HCT116 (cell line): ENCODE measurements around the gene DHRS4L2. TPM values are rescaled to one million over a fixed set of nuclear protein-coding genes. Genes with fewer than 3 reads are reported as not detected.
A peak's percentile ranks its signal among the peaks of the same experiment; 100 is the strongest.
"Not testable (repeated sequence)": the region's sequence is repeated elsewhere in the genome, so short reads cannot be mapped to it uniquely, and the experiment has no call there.

ENCODE experiments used
- ATAC-seq: fragments of 200-7000 bp; cut with Tn5 transposase; 2 replicates; pipeline ENCODE4 v1.9.1; 2020; ENCODE audit warnings: mild to moderate bottlenecking, moderate library complexity
- Bru-seq: library from RNA; stranded (reverse); fragments of 400-500 nt; gene quantifications from one replicate; lab custom pipeline; 2021; lab: Mats Ljungman, UMichigan
- BruChase-seq, 2 experiments: library from RNA; stranded (reverse); fragments of 400-500 nt; gene quantifications; one replicate each; lab custom pipeline; 2021; lab: Mats Ljungman, UMichigan
- BruUV-seq: library from RNA; stranded (reverse); fragments of 400-500 nt; replicated peaks from 2 replicates; lab custom pipeline; 2021; lab: Mats Ljungman, UMichigan
- CTCF ChIA-PET: fragments of 300-600 bp; sonication (Branson Sonifier 250); formaldehyde crosslinking; loops from one replicate; lab custom pipeline; 2021; ENCODE audit warnings: antibody characterized with exemption; lab: Charles Lee
- POLR2A ChIA-PET: fragments of 300-600, 350-600 bp; sonication (Branson Sonifier 250); formaldehyde crosslinking; loops from one replicate; lab custom pipeline; 2021; ENCODE audit warnings: antibody characterized with exemption; lab: Charles Lee
- RAD21 ChIA-PET, 2 experiments: fragments of 300-600 bp; sonication (Branson Sonifier 250); formaldehyde crosslinking; loops; one replicate each; lab custom pipeline; 2023; ENCODE audit warnings: low total read pairs in 2 of 2; ENCODE audit not compliant: uncharacterized antibody in 2 of 2, unreplicated experiment in 2 of 2, low non-redundant PET in 1 of 2; lab: Charles Lee
- DNase-seq: peaks from one replicate; pipeline ENCODE4 v3.0.0-alpha.2; 2010; ENCODE audit warnings: low read depth, low spot score
- H2AFZ ChIP-seq: fragments of 200-600 bp; shearing (Covaris generic), sonication (generic); 2 replicates; pipeline ENCODE4 v1.6.1; 2017; ENCODE audit warnings: low read depth, mixed run types, mixed read lengths, antibody characterized with exemption, low read length; ENCODE audit not compliant: poor library complexity, severe bottlenecking
- H3K27ac ChIP-seq: 2 replicates; pipeline ENCODE4 v1.5.1; 2012; ENCODE audit warnings: low read depth, low read length
- H3K27me3 ChIP-seq: fragments of 200-600 bp; sonication (generic); 2 replicates; pipeline ENCODE4 v1.6.1; 2016; ENCODE audit warnings: mixed run types, low read length, mixed read lengths; ENCODE audit not compliant: insufficient read depth
- H3K36me3 ChIP-seq, 2 experiments: fragments of 200-500 bp in 1 of 2; fragments of 200-600 bp in 1 of 2; sonication (Bioruptor generic) in 1 of 2; sonication (generic) in 1 of 2; 2 replicates each; pipeline versions ENCODE4 v1.5.1 to v1.6.1; 2014 to 2016; ENCODE audit warnings: low read length in 2 of 2, inconsistent platforms in 1 of 2, mixed read lengths in 1 of 2, mixed run types in 1 of 2; ENCODE audit not compliant: insufficient read depth in 2 of 2, control insufficient read depth in 1 of 2
- H3K4me1 ChIP-seq, 2 experiments: fragments of 200-600 bp in 1 of 2; sonication (generic) in 1 of 2; 2 replicates each; pipeline versions ENCODE4 v1.5.1 to v1.6.1; 2012 to 2017; ENCODE audit warnings: low read length in 2 of 2, inconsistent platforms in 1 of 2, mild to moderate bottlenecking in 1 of 2, mixed read lengths in 1 of 2, mixed run types in 1 of 2, moderate library complexity in 1 of 2; ENCODE audit not compliant: insufficient read depth in 2 of 2, control insufficient read depth in 1 of 2
- H3K4me2 ChIP-seq: fragments of 200-600 bp; sonication (generic); 2 replicates; pipeline ENCODE4 v1.6.1; 2017; ENCODE audit warnings: mixed run types, low read length, mixed read lengths
- H3K4me3 ChIP-seq, 2 experiments: fragments of 200-600 bp in 1 of 2; sonication (generic) in 1 of 2; replicated peaks in 1 of 2; 2 replicates each; pipeline ENCODE4 v1.5.1; 2011 to 2016; ENCODE audit warnings: low read length in 2 of 2, control low read depth in 1 of 2, low read depth in 1 of 2, mild to moderate bottlenecking in 1 of 2, mixed read lengths in 1 of 2, mixed run types in 1 of 2
- H3K79me2 ChIP-seq: fragments of 200-600 bp; sonication (generic); 2 replicates; pipeline ENCODE4 v1.6.1; 2017; ENCODE audit warnings: mild to moderate bottlenecking, mixed run types, low read length, moderate library complexity, mixed read lengths; ENCODE audit not compliant: insufficient read depth
- H3K9ac ChIP-seq: fragments of 200-600 bp; sonication (generic); 2 replicates; pipeline ENCODE4 v1.6.1; 2016; ENCODE audit warnings: low read length, mixed read lengths
- H3K9me2 ChIP-seq: fragments of 200-600 bp; sonication (generic), shearing (Covaris generic); 2 replicates; pipeline ENCODE4 v1.6.1; 2017; ENCODE audit warnings: mixed run types, mild to moderate bottlenecking, moderate library complexity; ENCODE audit not compliant: insufficient read depth
- H3K9me3 ChIP-seq, 2 experiments: fragments of 200-500 bp in 1 of 2; fragments of 200-600 bp in 1 of 2; sonication (Bioruptor generic) in 1 of 2; sonication (generic) in 1 of 2; 2 replicates each; pipeline ENCODE4 v1.6.1; 2014 to 2017; ENCODE audit warnings: low read length in 2 of 2, mixed read lengths in 2 of 2, inconsistent platforms in 1 of 2, low read depth in 1 of 2, mild to moderate bottlenecking in 1 of 2, mixed run types in 1 of 2, moderate library complexity in 1 of 2; ENCODE audit not compliant: control insufficient read depth in 1 of 2, insufficient read depth in 1 of 2
- H4K20me1 ChIP-seq: fragments of 200-600 bp; sonication (generic), shearing (Covaris generic); 2 replicates; pipeline ENCODE4 v1.6.1; 2017; ENCODE audit warnings: mixed run types, mild to moderate bottlenecking, moderate library complexity; ENCODE audit not compliant: insufficient read depth
- POLR2A ChIP-seq: IDR thresholded peaks from 2 replicates; pipeline ENCODE4 v1.7.0; 2011; ENCODE audit warnings: borderline replicate concordance; ENCODE audit not compliant: insufficient read depth, insufficient read length; ENCODE audit errors: extremely low read depth
- POLR2AphosphoS5 ChIP-seq: IDR thresholded peaks from 2 replicates; pipeline ENCODE4 v1.6.1; 2011; ENCODE audit warnings: mild to moderate bottlenecking, low read depth, low read length, moderate library complexity
- SIN3A ChIP-seq: IDR thresholded peaks from 2 replicates; pipeline ENCODE4 v1.6.1; 2012; ENCODE audit warnings: low read depth
- SP1 ChIP-seq: IDR thresholded peaks from 2 replicates; pipeline ENCODE4 v1.6.1; 2012; ENCODE audit warnings: low read depth
- TCF7L2 ChIP-seq: IDR thresholded peaks from 2 replicates; pipeline ENCODE4 v1.7.0; 2011; ENCODE audit warnings: borderline replicate concordance, inconsistent platforms; ENCODE audit not compliant: insufficient read depth, insufficient read length; ENCODE audit errors: extremely low read depth
- ZFX ChIP-seq: fragments of 450-650 bp; IDR thresholded peaks from 2 replicates; pipeline ENCODE4 v1.6.1; 2017
- intact Hi-C: fragments of 100-400 bp; cut with micrococcal nuclease; formaldehyde crosslinking; loops from 2 replicates; pipeline ENCODE4 v1.10.0; 2022
- long read RNA-seq: library from polyadenylated mRNA; unstranded; transcript quantifications from one replicate; pipeline ENCODE4 v2.0.0, GENCODE V29; 2021; ENCODE audit not compliant: unreplicated experiment
- polyA plus RNA-seq: library from polyadenylated mRNA; unstranded; fragments of >200 nt; gene quantifications from 2 replicates; pipeline ENCODE4 v1.2.1, GENCODE V29; 2012; ENCODE audit warnings: missing spikeins
- total RNA-seq: library from RNA; stranded (reverse); gene quantifications from one replicate; pipeline ENCODE4 v1.2.1, GENCODE V29; 2021; ENCODE audit not compliant: unreplicated experiment
- TF ChIP-seq, protein P1 (sequence below), 3 experiments: fragments of 200-600 bp in 1 of 3; sonication (generic) in 1 of 3; IDR thresholded peaks in 2 of 3; conservative IDR thresholded peaks in 1 of 3; 2 replicates each; pipeline ENCODE4 v1.5.1; 2012 to 2017; ENCODE audit warnings: low read depth in 2 of 3, low read length in 2 of 3, antibody characterized with exemption in 1 of 3, borderline replicate concordance in 1 of 3, control low read depth in 1 of 3, mild to moderate bottlenecking in 1 of 3, mixed read lengths in 1 of 3, mixed run types in 1 of 3, moderate library complexity in 1 of 3; ENCODE audit not compliant: insufficient read depth in 1 of 3
- TF ChIP-seq, protein P2 (sequence below): IDR thresholded peaks from 2 replicates; pipeline ENCODE4 v1.6.1; 2012

DHRS4L2 gene
- total RNA-seq (18.6 TPM), Bru-seq, nascent RNA (percentile 56 among the genes with signal in this experiment), BruChase-seq, experiment 1, labeled RNA remaining after a 6-hour chase (percentile 74 among the genes with signal in this experiment), BruChase-seq, experiment 2, labeled RNA remaining after a 2-hour chase (percentile 63 among the genes with signal in this experiment)
- polyA plus RNA-seq, result 16.5 and 23.1 TPM in 2 replicates
- long read RNA-seq, partial matches to known transcripts, result 3 of 5 reads
- long read RNA-seq, other reads (novel, unspliced or antisense), result 1 of 5 reads

DNA sequence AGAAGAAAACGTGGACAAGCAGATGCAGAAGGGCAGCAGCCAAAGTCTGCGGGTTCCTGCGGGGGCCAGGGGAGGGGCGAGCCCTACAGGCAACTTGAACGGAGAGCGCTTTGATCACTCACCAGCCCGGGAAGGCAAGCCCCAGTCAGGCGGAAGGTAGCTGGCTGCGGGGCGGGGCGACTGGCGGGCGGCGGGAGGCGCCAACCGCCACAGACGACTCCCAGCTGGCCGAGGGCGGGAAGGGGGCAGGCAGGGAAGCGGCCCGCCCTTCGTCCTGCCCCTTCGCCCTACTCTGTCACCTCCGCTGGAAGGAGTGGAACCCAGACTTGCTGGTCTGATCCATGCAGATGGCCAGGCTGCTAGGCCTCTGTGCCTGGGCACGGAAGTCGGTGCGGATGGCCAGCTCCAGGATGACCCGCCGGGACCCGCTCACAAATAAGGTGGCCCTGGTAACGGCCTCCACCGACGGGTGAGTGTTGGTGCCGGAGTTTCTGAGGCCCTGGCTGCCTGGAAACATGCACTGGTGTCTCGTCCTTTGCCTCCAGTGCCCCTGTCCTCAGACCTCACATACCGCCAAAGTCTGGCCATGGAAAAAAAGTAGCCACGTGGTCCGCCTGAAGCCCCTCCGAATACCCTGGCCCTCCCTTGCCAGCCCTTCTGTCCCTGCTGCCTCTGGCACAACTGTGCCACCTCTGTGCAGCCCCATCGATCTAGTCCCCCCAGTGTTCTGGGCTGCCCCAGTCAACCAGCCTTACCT, at the start of gene DHRS4L2:
TSS of gene DHRS4L2 (plus strand) at position 323 of the 757 bp plus-strand sequence. CDS start at position 342, 19 bp downstream.
- CTCF ChIA-PET, result interaction anchor here (0.9 kb wide), 1 partner anchor 120 kb away, joined by 5 read pairs; no protein-coding TSS in a partner anchor
- H3K27ac ChIP-seq, result peak within 1 kb of the TSS; percentile 49

More for the DNA sequence above, at the start of gene DHRS4L2:
- RAD21 ChIA-PET, H3K9me2 ChIP-seq, H3K9me3 ChIP-seq, H3K36me3 ChIP-seq, H3K27me3 ChIP-seq, H2AFZ ChIP-seq, H3K79me2 ChIP-seq, H4K20me1 ChIP-seq: not testable (repeated sequence)
- Histone ChIP-seq H3K4me2 (peak within 1 kb of the TSS; percentile 98), H3K9ac (peak within 1 kb of the TSS; percentile 80), H3K4me1 (peaks cover 3 to 19% of the 10 kb centered on the region in 2 experiments; a peak in 3 of 4 replicates), H3K4me3 (peak within 1 kb of the TSS; percentile 59 to 74)
- BruUV-seq, result TSS peak; percentile 54
- POLR2A ChIA-PET, result interaction anchor here (1.1 kb wide), 2 partner anchors 18 to 105 kb away, joined by 4 to 5 read pairs; partner anchors contain the start of gene PCK2
- DNase-seq (peak; percentile 36), ATAC-seq (peak; percentile 97)
- peak; percentile 19; the same call in 1 of the 2 replicates for TF ChIP-seq SP1
- peak; percentile 65 for TF ChIP-seq POLR2AphosphoS5
- peak; percentile 38; the same call in 1 of the 2 replicates for TF ChIP-seq ZFX
- TF ChIP-seq, protein P1, sequence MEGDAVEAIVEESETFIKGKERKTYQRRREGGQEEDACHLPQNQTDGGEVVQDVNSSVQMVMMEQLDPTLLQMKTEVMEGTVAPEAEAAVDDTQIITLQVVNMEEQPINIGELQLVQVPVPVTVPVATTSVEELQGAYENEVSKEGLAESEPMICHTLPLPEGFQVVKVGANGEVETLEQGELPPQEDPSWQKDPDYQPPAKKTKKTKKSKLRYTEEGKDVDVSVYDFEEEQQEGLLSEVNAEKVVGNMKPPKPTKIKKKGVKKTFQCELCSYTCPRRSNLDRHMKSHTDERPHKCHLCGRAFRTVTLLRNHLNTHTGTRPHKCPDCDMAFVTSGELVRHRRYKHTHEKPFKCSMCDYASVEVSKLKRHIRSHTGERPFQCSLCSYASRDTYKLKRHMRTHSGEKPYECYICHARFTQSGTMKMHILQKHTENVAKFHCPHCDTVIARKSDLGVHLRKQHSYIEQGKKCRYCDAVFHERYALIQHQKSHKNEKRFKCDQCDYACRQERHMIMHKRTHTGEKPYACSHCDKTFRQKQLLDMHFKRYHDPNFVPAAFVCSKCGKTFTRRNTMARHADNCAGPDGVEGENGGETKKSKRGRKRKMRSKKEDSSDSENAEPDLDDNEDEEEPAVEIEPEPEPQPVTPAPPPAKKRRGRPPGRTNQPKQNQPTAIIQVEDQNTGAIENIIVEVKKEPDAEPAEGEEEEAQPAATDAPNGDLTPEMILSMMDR (IDR thresholded peaks at IDR 0.05 in 2 of 3, conservative IDR thresholded peaks at IDR 0.05 in 1 of 3; ENCODE audit: borderline replicate concordance in 1 of 3, insufficient read depth in 1 of 3, low read depth in 2 of 3, low read length in 2 of 3), result peak in 1 of 3 experiments; percentile 4; a peak in 1 of 6 replicates
- TF ChIP-seq POLR2A, result peak; percentile 29
- TF ChIP-seq TCF7L2, result peak; percentile 75
- peak; percentile 45; the same call in 1 of the 2 replicates for TF ChIP-seq SIN3A
- TF ChIP-seq, protein P2, sequence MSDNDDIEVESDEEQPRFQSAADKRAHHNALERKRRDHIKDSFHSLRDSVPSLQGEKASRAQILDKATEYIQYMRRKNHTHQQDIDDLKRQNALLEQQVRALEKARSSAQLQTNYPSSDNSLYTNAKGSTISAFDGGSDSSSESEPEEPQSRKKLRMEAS, result peak; percentile 72
- intact Hi-C loops, result loop anchor here (5.0 to 10.0 kb wide), 3 partner anchors 49 to 306 kb away; partner anchors contain the start of genes DHRS1, NOP9 and PCK2
